Spleen (tissue), 3 donors: ENCODE measurements around the gene PODNL1.

Source experiments
- POLR2A ChIP-seq, 3 donors: fragments of 450-650 bp; IDR thresholded peaks; one replicate each; pipeline ENCODE4 v1.5.1; 2017; ENCODE audit warnings: antibody characterized with exemption in 3 of 3, mild to moderate bottlenecking in 1 of 3
- POLR2AphosphoS5 ChIP-seq, 3 donors: sonication (generic); formaldehyde crosslinking; IDR thresholded peaks; one replicate each; pipeline ENCODE4 v1.5.1; 2017; ENCODE audit warnings: antibody characterized with exemption in 3 of 3

- no peak for TF ChIP-seq POLR2AphosphoS5 (IDR thresholded peaks at IDR 0.05)
- no peak for TF ChIP-seq POLR2A (IDR thresholded peaks at IDR 0.05)
These were observed 17.6 kb upstream of the PODNL1 start for GRCh38 chr19:13955662-13956364.
